ENCODE results near the gene JAZF1. TPM values are rescaled to one million over a fixed set of nuclear protein-coding genes. Genes with fewer than 3 reads are reported as not detected.

JAZF1 gene
- total and polyA plus RNA-seq, 2 of the 8 experiments (the other 6 are each of a cell fraction or from before 2014, with no cell fraction given) = 2.6 to 21.8 TPM

- TF ChIP-seq RBBP5 (IDR thresholded peaks at IDR 0.05; ENCODE audit: borderline replicate concordance, low read depth, low read length) = no peak
- TF ChIP-seq HDAC2 (IDR thresholded peaks at IDR 0.05; ENCODE audit: borderline replicate concordance in 1 of 2, low read depth in 2 of 2, low read length in 2 of 2) = no peak
- no peak for TF ChIP-seq BRCA1 (IDR thresholded peaks at IDR 0.05; ENCODE audit: low read depth, low read length)
- no peak for TF ChIP-seq POU5F1 (IDR thresholded peaks at IDR 0.05; ENCODE audit: low read depth, low read length)
- no peak for TF ChIP-seq SP2 (IDR thresholded peaks at IDR 0.05; ENCODE audit: low read length)
- no peak for TF ChIP-seq USF2 (IDR thresholded peaks at IDR 0.05; ENCODE audit: low read length)
- no peak for TF ChIP-seq PHF8 (conservative IDR thresholded peaks at IDR 0.05; ENCODE audit: low read depth, low read length)
- TF ChIP-seq SRF (IDR thresholded peaks at IDR 0.05; ENCODE audit: low read depth, low read length) = no peak
- TF ChIP-seq FOSL1 (IDR thresholded peaks at IDR 0.05; ENCODE audit: insufficient read depth, low read depth, low read length) = no peak
These were observed 260.2 kb downstream of the JAZF1 start (continued) for GRCh38 chr7:27920281-27920946.

All from H1 (cell line).